Liver (tissue), 3 donors: ENCODE results near the gene KAT2A.

ENCODE experiments used
- CTCF ChIP-seq: fragments of 150-350 bp; IDR thresholded peaks from 2 replicates; pipeline ENCODE4 v1.5.1; 2017; ENCODE audit warnings: improper control_type of control experiment, low read depth, low read length; ENCODE audit not compliant: missing input control
- FOXA1 ChIP-seq: IDR thresholded peaks from 2 replicates; pipeline ENCODE4 v1.6.1; 2016; ENCODE audit warnings: antibody characterized with exemption
- RAD21 ChIP-seq, 2 donors: IDR thresholded peaks; 2 replicates each; pipeline ENCODE4 v1.6.1; 2016; ENCODE audit warnings: antibody characterized with exemption in 2 of 2, mild to moderate bottlenecking in 2 of 2
- SP1 ChIP-seq: IDR thresholded peaks from 2 replicates; pipeline ENCODE4 v1.6.1; 2018; ENCODE audit warnings: antibody characterized with exemption, mild to moderate bottlenecking
- TAF1 ChIP-seq: conservative IDR thresholded peaks from 2 replicates; pipeline ENCODE4 v1.6.1; 2016; ENCODE audit warnings: antibody characterized with exemption, mild to moderate bottlenecking
- YY1 ChIP-seq: IDR thresholded peaks from 2 replicates; pipeline ENCODE4 v1.6.1; 2016; ENCODE audit warnings: antibody characterized with exemption, mild to moderate bottlenecking
- donor health status: healthy.
- donor health status: healthy.

GRCh38 chr17:42155614-42156045 lies 34.5 kb upstream of the KAT2A start:
- no peak for TF ChIP-seq SP1
- no peak for TF ChIP-seq CTCF
- no peak for TF ChIP-seq TAF1
- TF ChIP-seq FOXA1, result no peak
- no peak for TF ChIP-seq RAD21 (IDR thresholded peaks at IDR 0.05)
- no peak for TF ChIP-seq YY1
